NCI-H2029 (cell line): ENCODE results near the gene RRAGD.
"Not testable (repeated sequence)": the region's sequence is repeated elsewhere in the genome, so short reads cannot be mapped to it uniquely, and the experiment has no call there.

Source experiments
- DNase-seq: peaks from one replicate; lab custom pipeline; 2025; lab: John Stamatoyannopoulos, UW

The RRAGD gene

GRCh38 chr6:89411145-89412070 lies 665 bp downstream of the RRAGD start:
- DNase-seq: peak; percentile 32

GRCh38 chr6:89410788-89411144 lies 1.3 kb downstream of the RRAGD start:
- no peak for DNase-seq

GRCh38 chr6:89410231-89410761 lies 1.8 kb downstream of the RRAGD start:
- DNase-seq: no peak

DNA sequence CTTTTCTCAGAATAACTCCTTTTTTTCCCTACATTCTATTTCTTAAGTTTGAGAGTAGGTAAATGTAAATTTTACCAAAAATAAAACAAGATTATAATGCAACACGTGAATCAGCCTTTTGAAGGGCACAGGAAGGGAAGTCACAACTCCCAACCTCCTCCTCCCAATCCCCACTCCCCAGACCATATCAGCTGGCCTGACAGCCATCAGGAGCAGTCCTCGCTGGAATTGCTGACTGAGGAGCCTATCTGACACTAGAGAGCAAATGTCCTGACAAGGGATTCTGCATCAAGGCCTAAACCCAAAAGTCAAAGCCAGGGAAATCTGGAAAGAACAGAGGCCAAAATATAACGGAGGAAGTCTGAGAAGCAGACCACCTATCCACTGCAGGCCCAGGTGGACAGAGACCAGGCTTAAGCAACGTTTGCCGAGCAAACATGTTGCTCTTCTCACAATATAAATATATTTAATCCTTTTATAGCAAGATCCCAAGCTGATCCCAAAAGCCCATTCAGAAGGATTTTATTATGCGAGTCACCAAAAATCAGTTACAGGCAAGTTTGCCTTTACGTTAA lies 2.5 kb downstream of the RRAGD start:
- DNase-seq: no peak

DNA sequence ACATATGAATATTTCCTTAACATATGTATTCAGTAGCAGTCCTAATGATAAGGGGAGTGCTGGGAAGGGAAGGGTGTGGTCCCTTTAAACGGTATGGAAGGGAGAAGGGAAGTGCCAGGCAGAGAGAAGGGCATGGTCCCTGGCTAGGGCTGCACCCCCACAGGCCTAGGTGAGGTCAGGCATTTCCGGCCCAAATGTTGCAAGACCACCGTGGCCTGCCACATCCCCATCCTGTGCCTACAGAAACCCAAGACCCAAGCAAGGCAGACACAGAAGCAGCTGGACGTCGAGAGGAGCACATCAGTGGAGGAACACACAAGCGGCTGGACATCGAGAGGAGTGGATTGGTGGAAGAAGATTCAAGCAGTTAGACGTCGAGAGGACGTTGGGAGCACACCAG lies 5.9 kb downstream of the RRAGD start:
- DNase-seq: no peak

GRCh38 chr6:89404512-89404911 lies 7.6 kb downstream of the RRAGD start:
- DNase-seq: no peak

- no peak for DNase-seq
Measured at GRCh38 chr6:89402776-89403175, 9.3 kb downstream of the RRAGD start.

DNA sequence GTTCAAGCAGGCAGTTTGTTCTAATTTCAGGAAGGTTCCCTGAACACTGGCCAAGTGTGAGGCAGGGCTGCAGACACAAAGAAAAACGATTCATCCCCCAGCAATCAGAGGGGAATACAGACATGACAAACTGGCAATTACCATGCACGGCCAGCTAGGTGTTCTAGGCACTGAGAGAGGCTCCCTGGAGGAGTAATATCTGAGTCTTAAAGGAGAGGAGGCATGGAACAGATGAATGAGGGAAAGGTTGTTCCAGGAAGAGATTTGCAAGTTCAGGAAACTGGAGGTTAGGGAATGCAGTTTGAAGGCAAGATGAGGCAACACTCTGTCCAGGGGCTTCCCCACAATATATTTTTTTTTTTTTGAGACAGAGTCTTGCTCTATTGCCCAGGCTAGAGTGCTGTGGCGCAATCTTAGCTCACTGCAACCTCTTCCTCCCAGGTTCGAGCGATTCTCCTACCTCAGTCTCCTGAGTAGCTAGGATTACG lies 11.1 kb downstream of the RRAGD start:
- peak; percentile 12 for DNase-seq

- DNase-seq: no peak
Measured at GRCh38 chr6:89400050-89400449, 12.0 kb downstream of the RRAGD start.

- DNase-seq: peak; percentile 61
Measured at GRCh38 chr6:89398762-89399525, 13.1 kb downstream of the RRAGD start.

GRCh38 chr6:89397884-89398283 lies 14.2 kb downstream of the RRAGD start:
- not testable (repeated sequence) for DNase-seq

DNA sequence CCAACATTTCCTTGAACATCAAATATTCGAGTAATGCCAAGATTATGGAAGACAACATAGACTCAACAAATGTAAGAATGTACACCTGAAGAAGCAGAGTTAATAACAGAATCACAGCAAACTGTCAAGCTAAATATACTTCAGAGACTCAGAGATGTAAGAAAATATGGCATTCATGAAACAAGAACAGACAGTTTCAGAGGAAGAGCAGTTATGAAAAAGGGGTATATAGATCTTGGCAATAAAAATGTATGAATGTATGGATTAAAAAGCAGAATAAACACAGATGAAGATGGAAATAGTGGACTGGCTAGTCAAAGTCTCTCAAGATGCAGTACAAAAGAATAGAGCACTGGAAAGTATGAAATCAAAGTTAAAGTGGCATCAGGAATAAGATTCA lies 18.4 kb downstream of the RRAGD start:
- no peak for DNase-seq

DNA sequence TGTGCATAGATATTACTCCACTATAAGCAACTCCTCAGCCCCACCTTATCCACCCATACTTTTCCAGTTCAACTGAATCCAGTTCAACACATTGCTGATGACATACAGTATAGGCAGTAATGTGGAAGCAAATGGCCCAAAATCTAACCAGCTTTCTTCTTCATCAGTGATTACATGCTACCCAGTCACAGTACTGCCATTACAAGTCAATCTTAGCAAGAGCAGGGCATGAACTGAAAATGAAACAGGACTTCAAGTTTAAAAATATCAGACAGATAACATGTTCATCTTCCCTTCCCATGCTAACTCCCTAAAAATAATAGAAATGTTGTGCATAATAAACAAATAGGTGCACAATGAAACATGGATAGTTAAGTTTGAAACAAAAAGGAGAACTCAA lies 19.2 kb downstream of the RRAGD start:
- no peak for DNase-seq

DNA sequence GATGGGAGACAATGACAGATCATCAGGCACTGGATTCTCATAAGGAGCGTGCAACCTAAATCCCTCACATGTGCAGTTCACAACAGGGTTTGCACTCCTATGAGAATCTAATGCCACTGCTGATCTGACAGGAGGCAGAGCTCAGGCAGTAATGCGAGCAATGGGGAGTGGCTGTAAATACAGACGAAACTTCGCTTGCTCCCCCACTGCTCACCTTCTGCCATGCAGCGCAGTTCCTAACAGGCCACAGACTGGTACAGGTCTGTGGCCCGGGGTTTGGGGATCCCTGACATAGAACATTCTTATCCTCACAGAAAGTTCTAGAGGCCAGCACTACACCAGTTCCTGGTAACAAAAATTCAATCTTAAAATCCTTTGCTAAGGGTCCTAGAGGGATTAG lies 23.2 kb downstream of the RRAGD start:
- DNase-seq: no peak

DNA sequence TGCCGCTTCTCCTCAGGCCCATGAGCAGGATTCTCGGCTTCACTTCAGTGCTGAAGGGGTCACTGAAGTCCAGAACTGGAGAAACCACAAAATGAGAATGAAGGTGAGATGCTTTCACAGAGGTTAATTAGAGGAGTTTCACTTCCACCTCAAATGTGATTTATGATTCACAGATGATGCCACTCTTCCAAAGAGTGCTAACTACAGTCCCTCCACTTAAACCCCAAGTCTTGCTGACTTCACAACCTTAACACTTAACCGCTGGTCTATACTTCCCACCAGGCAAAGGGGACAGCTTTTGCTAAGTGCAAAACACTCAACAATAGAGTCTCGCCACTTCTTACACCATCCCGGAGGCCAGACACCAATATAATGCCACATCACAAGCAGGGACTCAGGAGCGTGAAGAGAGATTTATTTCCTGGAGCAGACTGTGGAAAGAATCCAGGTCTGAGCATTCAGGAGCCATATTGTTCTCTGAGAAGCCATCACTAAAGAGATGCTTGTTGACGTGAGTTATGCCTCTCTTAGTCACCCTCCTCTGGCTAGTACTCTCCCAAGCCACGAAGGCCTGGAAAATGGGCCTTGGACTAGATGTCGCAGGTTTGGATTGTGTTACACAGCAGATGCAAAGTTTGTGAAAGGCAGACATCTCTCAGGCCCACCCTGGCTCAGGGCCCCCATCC lies 24.4 kb downstream of the RRAGD start:
- DNase-seq: no peak

- no peak for DNase-seq
Measured at GRCh38 chr6:89386917-89387491, 25.1 kb downstream of the RRAGD start.

DNA sequence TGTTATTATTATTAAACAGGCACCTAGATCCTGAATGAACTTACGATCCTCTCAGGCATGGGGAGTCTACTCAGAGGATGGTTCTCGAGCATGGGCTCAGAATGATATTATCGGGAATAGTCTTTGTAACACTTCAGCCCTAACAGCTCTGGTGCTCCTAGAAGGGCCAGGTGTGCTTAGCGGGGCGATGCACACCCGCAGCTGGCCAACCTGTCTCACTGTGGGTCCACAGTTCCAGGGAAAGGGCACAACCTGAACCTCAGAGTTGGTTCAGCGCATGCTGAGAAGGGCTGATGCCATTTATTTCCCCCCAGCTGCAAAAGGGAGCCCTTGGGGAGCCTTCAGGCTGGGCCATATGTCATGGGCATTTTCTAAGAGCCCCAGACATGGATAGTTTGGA lies 26.2 kb downstream of the RRAGD start:
- no peak for DNase-seq

GRCh38 chr6:89385156-89385667 lies 26.9 kb downstream of the RRAGD start:
- DNase-seq: peak; percentile 68

- DNase-seq: no peak
Measured at GRCh38 chr6:89381031-89381430, 31.0 kb downstream of the RRAGD start.

DNA sequence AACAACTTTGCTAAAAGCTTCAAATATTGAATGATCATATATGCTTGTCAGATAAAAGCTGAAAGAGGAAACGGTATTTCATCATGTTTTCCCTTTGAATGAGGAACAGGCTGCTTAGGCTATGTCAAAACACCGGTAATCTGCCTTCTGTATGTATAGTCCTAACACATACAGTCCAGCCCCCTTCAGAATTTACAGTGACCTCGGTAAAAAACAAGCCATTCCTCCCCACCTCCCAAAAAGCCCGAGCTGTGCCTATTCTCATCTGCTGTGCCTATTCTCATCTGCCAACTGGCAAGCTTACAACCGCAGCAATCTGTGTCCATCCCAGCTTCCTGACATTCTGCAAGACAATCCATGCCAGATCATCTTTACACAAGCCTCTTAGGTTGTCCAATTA lies 32.8 kb downstream of the RRAGD start:
- no peak for DNase-seq

DNA sequence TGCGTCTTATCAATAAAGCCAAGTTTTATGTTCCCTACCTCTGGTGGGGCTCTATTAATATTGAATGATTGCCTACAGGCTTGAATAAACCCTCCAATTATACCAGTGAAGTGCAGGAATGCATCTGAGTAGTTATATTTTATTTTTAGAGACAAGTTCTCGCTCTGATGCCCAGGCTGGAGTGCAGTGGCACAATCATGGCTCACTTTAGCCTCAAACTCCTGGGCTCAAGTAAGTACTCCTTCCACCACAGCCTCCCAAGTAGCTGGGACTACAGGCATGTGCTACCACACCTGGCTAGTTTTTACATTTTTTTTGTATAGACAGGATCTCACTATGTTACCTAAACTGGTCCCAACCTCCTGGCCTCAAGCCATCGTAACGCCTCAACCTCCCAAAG lies 33.4 kb downstream of the RRAGD start:
- no peak for DNase-seq
